WTC11 (cell line): ENCODE measurements around the gene ITK. TPM values are rescaled to one million over a fixed set of nuclear protein-coding genes. Genes with fewer than 3 reads are reported as not detected.

Experiments
- ATAC-seq: fragments of 200-7000 bp; cut with Tn5 transposase; 2 replicates; pipeline ENCODE4 v1.10.0; 2021; ENCODE audit warnings: mild to moderate bottlenecking, moderate library complexity
- CTCF ChIA-PET: fragments of 300-600 bp; sonication (Branson Sonifier 250); formaldehyde crosslinking; loops from one replicate; lab custom pipeline; 2021; ENCODE audit warnings: antibody characterized with exemption; lab: Charles Lee
- POLR2A ChIA-PET: fragments of 350-600 bp; sonication (Branson Sonifier 250); formaldehyde crosslinking; loops from one replicate; lab custom pipeline; 2021; ENCODE audit warnings: antibody characterized with exemption; lab: Charles Lee
- DNase-seq: peaks from one replicate; pipeline ENCODE4 v3.0.0; 2021; ENCODE audit warnings: low spot score
- H3K27ac Mint-ChIP-seq: 2 replicates; pipeline ENCODE4 v1.8.0; 2021; ENCODE audit warnings: mixed read lengths
- H3K27me3 Mint-ChIP-seq: 2 replicates; pipeline ENCODE4 v1.8.0; 2021; ENCODE audit warnings: low read depth, mild to moderate bottlenecking, moderate library complexity, mixed read lengths
- H3K36me3 Mint-ChIP-seq: 2 replicates; pipeline ENCODE4 v1.8.0; 2021; ENCODE audit warnings: mixed read lengths
- H3K4me1 Mint-ChIP-seq: 2 replicates; pipeline ENCODE4 v1.8.0; 2022; ENCODE audit warnings: mixed read lengths
- H3K4me3 Mint-ChIP-seq: 2 replicates; pipeline ENCODE4 v1.8.0; 2021; ENCODE audit warnings: mild to moderate bottlenecking, moderate library complexity, mixed read lengths
- H3K9me3 Mint-ChIP-seq: 2 replicates; pipeline ENCODE4 v1.8.0; 2021; ENCODE audit warnings: mixed read lengths
- AR ChIP-seq: fragments of 250-450 bp; sonication (Bioruptor Pico); IDR thresholded peaks from 2 replicates; pipeline ENCODE4 v1.9.0; 2021; ENCODE audit warnings: mild to moderate bottlenecking
- ATF2 ChIP-seq: sonication (generic); formaldehyde crosslinking; IDR thresholded peaks from 2 replicates; pipeline ENCODE4 v1.8.1; 2022; ENCODE audit warnings: low read depth, missing genetic modification reagents, borderline replicate concordance
- CBFB ChIP-seq: sonication (generic); formaldehyde crosslinking; IDR thresholded peaks from 2 replicates; pipeline ENCODE4 v1.8.1; 2022; ENCODE audit warnings: mild to moderate bottlenecking, low read depth, missing genetic modification reagents
- CTCF ChIP-seq: fragments of 200-600 bp; IDR thresholded peaks from 2 replicates; pipeline ENCODE4 v1.8.0; 2022; ENCODE audit warnings: antibody characterized with exemption
- E2F1 ChIP-seq: sonication (generic); formaldehyde crosslinking; IDR thresholded peaks from 2 replicates; pipeline ENCODE4 v1.8.0; 2022; ENCODE audit warnings: mild to moderate bottlenecking, missing genetic modification reagents
- EMX1 ChIP-seq: fragments of 250-450 bp; sonication (Bioruptor Pico); IDR thresholded peaks from 2 replicates; pipeline ENCODE4 v1.8.0; 2021; ENCODE audit warnings: mild to moderate bottlenecking
- FOXK1 ChIP-seq: sonication (generic); formaldehyde crosslinking; IDR thresholded peaks from 2 replicates; pipeline ENCODE4 v1.8.0; 2022; ENCODE audit warnings: mild to moderate bottlenecking, moderate library complexity, missing genetic modification reagents
- FOXP1 ChIP-seq: sonication (generic); formaldehyde crosslinking; IDR thresholded peaks from 2 replicates; pipeline ENCODE4 v1.8.0; 2022; ENCODE audit warnings: missing genetic modification reagents, mild to moderate bottlenecking, moderate library complexity, borderline replicate concordance
- GABPB1 ChIP-seq: sonication (generic); formaldehyde crosslinking; IDR thresholded peaks from 2 replicates; pipeline ENCODE4 v1.8.1; 2023; ENCODE audit warnings: mild to moderate bottlenecking, missing genetic modification reagents
- HMGA2 ChIP-seq: fragments of 250-450 bp; sonication (Bioruptor Pico); IDR thresholded peaks from 2 replicates; pipeline ENCODE4 v1.4.0; 2021; ENCODE audit warnings: mild to moderate bottlenecking, moderate library complexity
- IRF1 ChIP-seq: sonication (generic); formaldehyde crosslinking; IDR thresholded peaks from 2 replicates; pipeline ENCODE4 v1.8.0; 2023; ENCODE audit warnings: missing genetic modification reagents
- NR3C1 ChIP-seq: sonication (generic); formaldehyde crosslinking; conservative IDR thresholded peaks from 2 replicates; pipeline ENCODE4 v1.8.1; 2023; ENCODE audit warnings: low read depth, mild to moderate bottlenecking, missing genetic modification reagents
- STAT6 ChIP-seq: sonication (generic); formaldehyde crosslinking; conservative IDR thresholded peaks from 2 replicates; pipeline ENCODE4 v1.8.1; 2023; ENCODE audit warnings: mild to moderate bottlenecking, low read depth, missing genetic modification reagents, moderate library complexity
- total RNA-seq: library from RNA; stranded (reverse); gene quantifications from 3 replicates; pipeline ENCODE4 v1.2.3, GENCODE V29; 2021

ITK gene
- total RNA-seq, 1 experiment from 2014 or later = 0.52 TPM

- TF ChIP-seq E2F1 (CRISPR knock-in tag) (no peak), EMX1 (CRISPR knock-in tag) (no peak), ATF2 (CRISPR knock-in tag) (no peak), STAT6 (CRISPR knock-in tag) (no peak), FOXP1 (no peak), HMGA2 (CRISPR knock-in tag) (no peak), CBFB (CRISPR knock-in tag) (no peak), CTCF (no peak), GABPB1 (CRISPR knock-in tag) (no peak)
Measured at GRCh38 chr5:157162919-157163510, 17.6 kb upstream of the ITK start (continued).

- Mint-ChIP-seq H3K27me3 (no peaks in the 10 kb centered on the region), H3K4me1 (no peaks in the 10 kb centered on the region; the same call in 1 of the 2 replicates)
- CTCF ChIA-PET = no interaction called here
- TF ChIP-seq NR3C1 (CRISPR knock-in tag) (no peak), IRF1 (CRISPR knock-in tag) (no peak), AR (no peak), FOXK1 (CRISPR knock-in tag) (no peak)
- TF ChIP-seq, all 79 proteins: peak for 0
- Mint-ChIP-seq H3K27ac (no peak overlapping the region), H3K9me3 (peaks cover 9% of the 10 kb centered on the region), H3K36me3 (peaks cover 9% of the 10 kb centered on the region), H3K4me3 (no peak overlapping the region)
- DNase-seq (no peak), ATAC-seq (no peak)
- POLR2A ChIA-PET = no interaction called here
Measured at GRCh38 chr5:157164521-157164920, 16.1 kb upstream of the ITK start.
